GM21390 (cell line): Measurements from ENCODE around the gene MINK1.
"Not testable (repeated sequence)": the region's sequence is repeated elsewhere in the genome, so short reads cannot be mapped to it uniquely, and the experiment has no call there.

Source experiments
- ATAC-seq: cut with Tn5 transposase; IDR thresholded peaks from one replicate; pipeline ENCODE4 v1.9.1; 2021; ENCODE audit not compliant: unreplicated experiment

The MINK1 gene

DNA sequence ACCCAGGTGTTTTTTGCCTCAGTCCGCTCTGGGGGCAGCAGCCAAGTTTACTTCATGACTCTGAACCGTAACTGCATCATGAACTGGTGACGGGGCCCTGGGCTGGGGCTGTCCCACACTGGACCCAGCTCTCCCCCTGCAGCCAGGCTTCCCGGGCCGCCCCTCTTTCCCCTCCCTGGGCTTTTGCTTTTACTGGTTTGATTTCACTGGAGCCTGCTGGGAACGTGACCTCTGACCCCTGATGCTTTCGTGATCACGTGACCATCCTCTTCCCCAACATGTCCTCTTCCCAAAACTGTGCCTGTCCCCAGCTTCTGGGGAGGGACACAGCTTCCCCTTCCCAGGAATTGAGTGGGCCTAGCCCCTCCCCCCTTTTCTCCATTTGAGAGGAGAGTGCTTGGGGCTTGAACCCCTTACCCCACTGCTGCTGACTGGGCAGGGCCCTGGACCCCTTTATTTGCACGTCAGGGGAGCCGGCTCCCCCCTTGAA, 64.1 kb downstream of the MINK1 start:
- ATAC-seq, result no peak

DNA sequence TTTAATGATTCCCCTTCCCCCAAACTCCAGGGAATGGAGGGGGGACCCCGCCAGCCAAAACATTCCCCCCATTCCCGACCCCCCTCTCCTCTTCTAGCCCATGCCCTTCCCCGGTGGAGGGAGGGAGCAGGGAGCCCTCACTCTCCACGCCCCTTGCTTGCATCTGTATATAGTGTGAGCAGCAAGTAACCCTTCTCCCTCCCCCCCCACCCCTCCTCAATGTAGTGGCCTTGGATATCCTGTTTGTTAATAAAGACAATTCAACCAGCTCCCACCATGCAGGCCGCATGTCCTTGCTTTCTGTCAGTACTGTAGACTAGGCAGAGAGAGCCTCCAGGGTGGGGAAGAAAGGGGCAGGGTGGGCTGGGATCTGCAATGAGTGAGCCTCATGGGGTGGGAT, 64.6 kb downstream of the MINK1 start:
- no peak for ATAC-seq

DNA sequence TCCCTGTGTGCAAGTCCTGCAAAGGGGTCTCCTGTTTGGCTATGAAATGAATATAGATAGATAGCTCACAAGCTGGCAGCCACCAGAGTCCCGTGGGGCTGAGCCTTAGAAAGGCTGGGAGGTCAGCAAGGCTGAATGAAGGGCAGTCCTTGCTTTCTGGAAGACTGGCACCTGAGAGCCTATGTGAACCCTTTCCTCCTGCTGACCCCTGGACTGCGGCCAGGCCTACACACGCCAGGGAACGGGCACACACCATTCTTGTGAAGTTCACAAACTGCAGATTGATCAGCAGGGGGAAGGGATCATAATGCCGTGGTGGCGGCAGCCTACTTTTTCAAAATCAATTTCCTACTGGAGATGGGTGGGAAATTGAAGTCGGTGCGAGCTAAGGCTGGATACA, 65.2 kb downstream of the MINK1 start:
- no peak for ATAC-seq

DNA sequence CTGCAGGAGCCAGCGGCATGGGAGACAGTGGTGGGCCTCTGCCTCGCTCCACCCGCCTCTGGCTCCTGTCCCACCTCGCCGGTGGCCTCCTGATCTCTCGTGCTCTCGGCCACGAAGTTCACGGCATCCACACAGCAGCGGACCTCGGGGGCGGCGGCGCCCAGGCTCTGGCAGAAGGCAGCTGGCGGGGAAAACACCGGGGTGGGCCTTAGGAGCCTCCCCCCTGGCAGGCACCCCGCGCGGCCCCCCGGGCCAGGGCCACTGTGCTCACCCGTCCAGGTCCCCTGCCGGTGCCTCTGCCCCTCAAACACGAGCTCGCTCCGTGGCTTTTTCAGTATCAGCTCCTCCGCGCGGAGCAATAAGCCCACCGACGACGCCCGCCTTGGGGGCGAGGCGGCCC, 65.8 kb downstream of the MINK1 start:
- no peak for ATAC-seq

GRCh38 chr17:4899341-4900230, 66.4 kb downstream of the MINK1 start, which contains the start of gene C17orf107:
Gene C17orf107, plus strand, starts transcription at chr17:4899536. Its CDS starts 227 bp downstream, at chr17:4899763.
- ATAC-seq, result no peak

DNA sequence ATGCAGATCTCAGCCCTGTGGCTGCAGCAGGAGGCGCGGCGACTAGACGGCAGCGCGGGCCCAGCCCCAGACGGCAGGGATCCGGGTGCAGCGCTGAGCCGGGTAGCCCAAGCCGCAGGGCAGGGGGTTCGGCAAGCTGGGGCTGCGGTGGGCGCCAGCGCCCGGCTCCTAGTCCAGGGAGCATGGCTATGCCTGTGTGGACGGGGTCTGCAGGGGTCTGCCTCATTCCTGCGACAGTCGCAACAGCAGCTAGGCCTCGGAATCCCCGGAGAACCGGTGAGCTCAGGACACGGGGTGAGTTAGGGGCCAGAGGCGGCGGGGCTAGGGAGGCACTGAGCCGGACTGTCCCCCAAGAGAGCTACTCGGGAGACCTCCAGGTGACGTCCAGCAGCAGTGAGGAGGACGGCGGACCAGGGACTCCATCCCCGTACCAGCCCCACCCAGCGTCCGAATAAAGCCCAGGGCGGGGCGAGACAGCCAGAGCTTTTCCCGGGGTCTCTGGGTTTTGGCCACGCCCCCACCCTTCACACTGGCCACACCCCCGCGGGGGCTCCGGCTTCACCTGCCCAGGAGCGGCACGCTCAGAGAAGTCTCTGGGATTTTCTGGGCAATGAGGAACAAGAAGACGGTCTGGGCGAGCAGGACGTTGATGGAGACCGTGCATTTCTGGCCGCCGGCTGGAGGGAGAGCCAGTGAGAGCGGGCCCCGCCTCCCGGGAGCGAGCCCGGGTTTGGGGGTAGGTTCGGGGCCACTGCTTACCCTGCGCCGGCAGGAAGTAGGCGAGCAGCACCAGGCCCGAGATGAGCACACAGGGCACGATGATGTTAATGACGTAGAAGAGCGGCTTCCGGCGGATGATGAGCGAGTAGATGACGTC, 67.3 kb downstream of the MINK1 start:
- no peak for ATAC-seq

DNA sequence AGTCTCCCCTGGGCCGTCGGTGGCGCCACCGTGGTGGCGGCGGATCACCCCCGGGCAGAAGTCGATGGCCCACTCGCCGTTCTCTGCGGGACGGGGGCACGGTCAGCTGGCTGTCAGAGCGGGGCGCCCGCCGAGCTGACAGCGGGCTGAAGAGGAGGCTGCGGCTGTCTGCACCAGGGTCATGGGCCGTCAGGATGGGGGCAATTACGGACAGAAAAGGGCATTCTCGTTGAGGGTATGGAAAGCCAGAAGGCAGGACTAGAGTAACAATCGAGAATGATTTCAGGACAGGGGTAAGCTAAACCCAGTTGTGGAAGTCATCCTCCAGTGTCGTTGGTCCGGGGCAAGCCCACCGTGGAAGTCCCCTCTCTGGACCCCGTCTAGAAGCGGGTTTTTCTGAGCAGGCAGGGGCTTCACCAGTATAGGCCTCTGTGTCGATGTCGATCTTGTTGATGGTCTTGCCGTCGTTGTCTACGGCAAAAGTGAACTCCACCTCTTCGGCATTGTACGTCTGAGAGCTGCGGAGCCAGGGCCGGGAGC, 68.0 kb downstream of the MINK1 start:
- ATAC-seq, result no peak

GRCh38 chr17:4901648-4902344, 68.7 kb downstream of the MINK1 start:
- no peak for ATAC-seq

- ATAC-seq, result no peak
These were observed 69.4 kb downstream of the MINK1 start for GRCh38 chr17:4902540-4902939.

GRCh38 chr17:4903051-4903818, 70.1 kb downstream of the MINK1 start, which contains the start of gene CHRNE:
Gene CHRNE, minus strand, starts transcription at chr17:4903098. Its CDS starts 35 bp downstream, at chr17:4903063.
- no peak for ATAC-seq

DNA sequence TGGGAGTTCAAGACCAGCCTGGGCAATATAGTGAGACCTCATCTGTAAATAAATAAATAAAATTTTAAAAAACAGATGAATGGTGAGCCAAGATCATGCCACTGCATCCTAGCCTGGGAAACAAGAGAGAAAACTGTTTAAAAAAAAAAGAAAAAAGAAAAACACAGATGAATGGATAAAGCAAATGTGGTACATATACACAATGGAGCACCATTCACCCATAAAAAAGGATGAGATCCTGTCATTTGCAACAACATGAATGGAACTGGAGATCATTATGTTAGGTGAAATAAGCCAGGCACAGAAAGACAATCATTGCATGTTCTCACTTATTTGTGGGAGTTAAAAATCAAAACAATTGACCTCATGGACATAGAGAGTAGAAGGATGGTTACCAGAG, 73.5 kb downstream of the MINK1 start:
- not testable (repeated sequence) for ATAC-seq

DNA sequence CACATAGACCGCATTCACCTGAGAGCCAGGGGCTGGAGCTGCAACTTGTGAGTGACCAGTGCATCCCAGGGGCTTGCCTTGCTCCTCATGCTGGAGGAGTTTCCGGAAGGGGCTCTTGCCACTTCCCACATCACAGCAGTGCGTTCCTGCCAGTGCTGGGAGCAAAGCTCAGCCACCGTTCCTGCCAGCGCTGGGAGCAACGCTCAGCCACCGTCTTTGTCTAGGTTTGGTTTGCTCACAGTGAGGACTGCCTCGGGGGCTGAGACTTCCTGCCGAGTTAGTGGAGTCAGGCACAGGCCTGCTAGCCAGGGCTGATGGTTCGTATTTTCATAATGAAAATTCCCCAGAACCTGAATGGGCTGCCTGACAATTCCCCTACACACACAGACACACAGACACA, 75.2 kb downstream of the MINK1 start:
- ATAC-seq, result no peak

DNA sequence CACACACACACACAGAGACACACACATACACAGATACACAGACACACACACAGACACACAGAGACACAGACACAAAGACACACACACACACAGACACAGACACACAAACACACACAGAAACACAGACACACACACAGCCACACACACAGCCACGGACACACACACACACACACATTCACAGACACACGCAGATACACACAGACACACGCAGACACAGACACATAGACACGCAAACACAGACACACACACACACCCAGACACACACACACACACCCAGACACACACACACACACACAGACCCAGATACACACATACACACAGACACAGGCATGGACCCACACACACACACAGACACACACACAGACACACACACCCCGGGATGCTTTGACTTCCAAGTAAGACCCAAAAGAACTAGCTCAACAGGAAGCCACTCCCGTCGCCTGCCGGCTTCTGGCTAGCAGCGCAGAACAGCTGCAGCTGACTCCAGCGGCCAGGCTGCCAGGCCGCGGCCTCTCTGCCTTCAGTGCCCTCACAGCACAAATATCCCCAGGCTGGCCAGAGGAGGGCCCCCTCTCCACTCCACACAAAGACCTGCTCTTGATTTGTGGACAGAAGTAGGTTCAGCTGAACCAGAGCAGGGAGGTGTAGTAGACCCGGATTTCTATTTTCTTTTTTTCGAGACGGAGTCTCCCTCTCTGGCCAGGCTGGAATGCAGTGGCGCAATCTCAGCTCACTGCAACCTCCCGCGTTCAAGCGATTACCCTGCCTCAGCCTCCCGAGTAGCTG, 75.8 kb downstream of the MINK1 start:
- no peak for ATAC-seq

- ATAC-seq, result no peak
These were observed 80.9 kb downstream of the MINK1 start for GRCh38 chr17:4913994-4914393.

GRCh38 chr17:4914551-4914950, 81.4 kb downstream of the MINK1 start:
- ATAC-seq, result not testable (repeated sequence)

- ATAC-seq, result no peak
These were observed 86.4 kb downstream of the MINK1 start for GRCh38 chr17:4919511-4920047.

DNA sequence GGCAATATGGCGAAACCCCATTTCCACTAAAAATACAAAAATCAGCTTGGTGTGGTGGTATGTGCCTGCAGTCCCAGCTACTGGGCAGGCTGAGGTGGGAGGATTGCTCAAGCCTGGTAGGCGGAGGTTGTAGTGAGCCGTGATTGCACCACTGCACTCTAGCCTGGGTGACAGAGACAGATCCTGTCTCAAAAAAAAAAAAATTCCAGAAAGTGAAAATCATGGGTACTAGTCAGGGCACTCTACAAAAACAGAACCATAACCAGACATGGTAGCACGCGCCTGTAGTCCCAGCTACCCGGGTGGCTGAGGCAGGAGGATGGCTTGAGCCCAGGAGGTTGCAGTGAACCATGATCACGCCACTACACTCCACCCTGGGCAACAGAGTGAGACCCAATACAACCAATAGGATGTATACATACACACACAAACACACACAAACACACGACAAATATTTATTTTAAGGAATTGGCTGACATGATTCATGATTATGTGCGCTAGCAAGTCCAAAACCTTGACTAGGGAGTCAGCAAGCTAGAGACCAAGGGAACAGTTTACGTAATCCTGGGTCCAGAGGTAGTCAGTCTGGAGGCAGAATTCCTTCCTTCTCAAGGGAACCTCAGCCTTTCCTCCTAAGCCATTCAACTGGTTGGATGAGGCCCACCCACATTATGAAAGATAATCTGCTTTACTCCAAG, 87.4 kb downstream of the MINK1 start:
- no peak for ATAC-seq

GRCh38 chr17:4921320-4921719, 88.2 kb downstream of the MINK1 start:
- no peak for ATAC-seq
